Endometrial microvascular endothelial cells (primary cell): ENCODE results near the gene MVP. TPM values are rescaled to one million over a fixed set of nuclear protein-coding genes. Genes with fewer than 3 reads are reported as not detected.

Source experiments
- in situ Hi-C: cut with HindIII; loops from 2 replicates; pipeline ENCODE4 v1.10.0; 2017; ENCODE audit warnings: low sequenced_read_pairs, low pct_unique_long_range_greater_than_20kb; ENCODE audit errors: inconsistent ontology term
- total RNA-seq: library from RNA; depleted of rRNA; stranded (reverse); fragments of >200 nt; gene quantifications from one replicate; pipeline ENCODE4 v1.2.3, GENCODE V29; 2015; ENCODE audit errors: inconsistent ontology term

Gene MVP
- total RNA-seq, 1 donor from 2014 or later, result 416 TPM

DNA sequence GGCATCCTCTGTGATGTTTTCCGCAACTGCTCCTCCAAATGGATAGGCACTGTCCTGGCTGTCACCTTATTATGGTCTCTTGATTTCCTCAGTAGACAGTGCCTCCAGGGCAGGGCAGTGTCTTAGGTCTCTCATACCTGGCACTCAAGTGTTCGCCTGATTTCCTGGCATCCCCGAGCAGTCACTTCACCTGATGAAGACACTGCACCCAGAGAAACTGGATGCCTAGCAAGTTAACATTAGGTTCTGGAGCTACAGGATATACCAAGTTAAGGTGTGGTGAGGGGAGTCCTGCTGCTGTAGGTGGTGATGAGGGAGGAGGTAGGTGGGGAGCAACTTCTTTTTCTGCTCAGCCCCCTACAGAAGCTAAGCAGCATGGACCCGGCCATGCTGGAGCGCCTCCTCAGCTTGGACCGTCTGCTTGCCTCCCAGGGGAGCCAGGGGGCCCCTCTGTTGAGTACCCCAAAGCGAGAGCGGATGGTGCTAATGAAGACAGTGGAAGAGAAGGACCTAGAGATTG, 17.8 kb upstream of the MVP start:
- in situ Hi-C loops, result loop anchor here (10.0 kb wide), 1 partner anchor 62 kb away; the partner anchor contains the start of gene CDIPT

DNA sequence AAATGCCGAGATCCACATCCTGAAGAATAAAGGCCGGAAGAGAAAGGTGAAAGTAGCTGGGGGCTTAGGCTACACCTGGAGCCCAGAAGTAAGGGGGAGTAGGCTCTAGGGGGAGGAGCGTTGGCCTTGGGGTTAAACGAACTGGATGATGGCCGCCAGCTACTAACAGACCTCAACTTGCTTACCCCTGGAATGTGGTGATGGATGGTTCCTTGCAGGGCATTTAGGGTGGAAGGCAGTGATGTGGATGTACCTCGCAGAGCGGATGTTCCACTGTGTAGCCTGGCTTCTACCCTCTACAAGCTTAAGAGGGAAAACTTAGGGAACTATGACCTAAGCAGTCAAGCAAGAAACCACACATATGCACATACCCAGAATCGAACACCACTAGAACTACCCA, 16.2 kb upstream of the MVP start:
- in situ Hi-C loops, result loop anchor here (10.0 kb wide), 1 partner anchor 61 kb away; the partner anchor contains the start of gene CDIPT

DNA sequence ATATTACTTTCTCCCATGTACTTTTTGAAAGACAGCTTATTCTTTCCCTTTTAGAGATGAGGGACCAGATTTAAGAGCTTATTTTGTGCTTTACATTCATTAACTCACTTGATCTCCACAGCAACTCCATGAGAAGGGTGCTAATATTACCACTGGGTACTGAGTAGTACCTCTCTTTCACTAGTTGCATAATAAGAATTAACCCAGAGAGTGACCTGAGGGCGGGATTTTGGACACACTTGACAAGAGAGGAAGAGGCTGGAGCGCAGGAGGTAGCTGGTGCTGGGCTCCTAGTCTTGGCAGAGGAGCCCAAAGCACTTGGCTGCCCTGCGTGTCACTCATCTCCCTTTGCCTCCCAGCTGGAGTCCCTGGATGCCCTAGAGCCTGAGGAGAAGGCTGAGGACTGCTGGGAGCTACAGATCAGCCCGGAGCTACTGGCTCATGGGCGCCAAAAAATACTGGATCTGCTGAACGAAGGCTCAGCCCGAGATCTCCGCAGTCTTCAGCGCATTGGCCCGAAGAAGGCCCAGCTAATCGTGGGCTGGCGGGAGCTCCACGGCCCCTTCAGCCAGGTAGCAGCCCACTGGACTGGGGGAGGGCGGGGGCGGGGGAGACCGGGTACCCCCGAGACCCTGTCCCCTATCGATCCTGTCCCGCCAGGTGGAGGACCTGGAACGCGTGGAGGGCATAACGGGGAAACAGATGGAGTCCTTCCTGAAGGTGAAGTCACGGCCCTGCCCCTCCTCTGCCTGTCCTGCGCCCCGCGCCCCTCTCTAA, 15.6 kb upstream of the MVP start:
- in situ Hi-C loops, result loop anchor here (10.0 kb wide), 1 partner anchor 60 kb away; the partner anchor contains the start of gene CDIPT

DNA sequence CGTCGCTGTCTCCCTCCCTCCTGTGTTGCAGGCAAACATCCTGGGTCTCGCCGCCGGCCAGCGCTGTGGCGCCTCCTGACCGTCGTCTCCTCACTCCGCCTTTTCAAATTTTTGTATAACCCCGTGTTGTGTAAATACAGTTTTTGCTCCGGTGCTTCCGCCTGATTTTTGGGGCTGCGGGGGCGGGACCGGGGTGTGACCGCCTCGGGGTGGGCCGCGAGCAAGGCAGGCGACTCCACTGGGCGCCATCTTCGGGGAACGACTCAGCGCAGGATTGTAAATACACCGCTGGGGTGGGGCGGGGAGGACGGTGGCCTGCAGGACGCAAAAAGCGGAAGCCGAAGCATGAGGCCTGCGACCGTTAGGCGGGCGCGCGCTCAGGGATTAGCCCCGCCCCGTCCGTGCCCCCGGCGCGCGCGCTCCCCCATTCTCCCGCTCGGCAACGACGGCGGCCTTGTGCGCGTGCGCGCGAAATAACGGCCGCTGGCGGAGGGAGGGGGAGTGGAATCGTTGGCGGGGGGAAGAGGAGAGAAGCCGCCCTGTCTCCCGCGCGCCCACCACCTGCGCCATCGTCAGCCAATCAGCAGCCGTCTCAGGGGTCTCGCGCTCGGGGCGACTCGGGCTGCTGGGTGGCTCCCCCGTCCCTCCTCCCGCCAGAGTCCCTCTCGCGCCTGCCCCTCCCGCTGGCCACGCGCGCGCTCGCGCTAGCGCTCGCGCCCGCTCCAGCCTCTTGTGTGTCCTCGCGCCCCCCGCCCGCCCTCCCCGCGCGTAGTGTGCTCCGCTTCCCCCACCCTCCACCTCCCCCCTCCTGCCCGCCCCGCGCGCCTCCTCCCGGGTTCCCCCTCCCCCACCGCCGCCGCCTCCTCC, 14.8 kb upstream of the MVP start:
- in situ Hi-C loops, result loop anchor here (10.0 kb wide), 1 partner anchor 59 kb away; the partner anchor contains the start of gene CDIPT

DNA sequence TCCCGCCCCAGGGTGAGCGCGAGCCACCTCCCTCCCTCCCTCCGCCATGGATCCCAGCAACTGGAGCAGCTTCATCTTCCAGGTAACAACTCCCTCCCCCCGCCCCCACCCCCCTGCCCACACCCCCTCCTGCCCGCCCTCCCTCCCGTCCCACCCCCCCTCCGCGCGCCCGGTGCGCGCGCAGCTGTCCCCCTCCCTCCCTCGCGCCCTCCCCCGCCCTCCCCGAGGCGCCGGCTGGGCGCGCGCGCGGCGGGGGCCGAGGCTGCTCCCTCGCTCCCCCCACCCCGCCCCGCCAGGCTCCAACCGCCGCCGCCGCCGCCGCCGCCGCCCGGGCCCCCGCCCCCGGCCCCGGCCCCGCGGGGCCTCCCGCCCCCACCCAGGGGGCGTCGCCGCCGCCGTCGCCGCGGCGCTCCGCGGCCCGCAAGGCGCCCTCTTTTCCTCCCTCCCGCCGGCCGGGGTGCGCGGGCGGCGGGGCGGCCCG, 14.1 kb upstream of the MVP start, which contains the start of gene MAZ:
TSS of gene MAZ (plus strand) at position 431 of the 481 bp plus-strand sequence. CDS start 173 bp downstream, outside the sequence.
- in situ Hi-C loops, result loop anchor here (10.0 kb wide), 1 partner anchor 59 kb away; the partner anchor contains the start of gene CDIPT

DNA sequence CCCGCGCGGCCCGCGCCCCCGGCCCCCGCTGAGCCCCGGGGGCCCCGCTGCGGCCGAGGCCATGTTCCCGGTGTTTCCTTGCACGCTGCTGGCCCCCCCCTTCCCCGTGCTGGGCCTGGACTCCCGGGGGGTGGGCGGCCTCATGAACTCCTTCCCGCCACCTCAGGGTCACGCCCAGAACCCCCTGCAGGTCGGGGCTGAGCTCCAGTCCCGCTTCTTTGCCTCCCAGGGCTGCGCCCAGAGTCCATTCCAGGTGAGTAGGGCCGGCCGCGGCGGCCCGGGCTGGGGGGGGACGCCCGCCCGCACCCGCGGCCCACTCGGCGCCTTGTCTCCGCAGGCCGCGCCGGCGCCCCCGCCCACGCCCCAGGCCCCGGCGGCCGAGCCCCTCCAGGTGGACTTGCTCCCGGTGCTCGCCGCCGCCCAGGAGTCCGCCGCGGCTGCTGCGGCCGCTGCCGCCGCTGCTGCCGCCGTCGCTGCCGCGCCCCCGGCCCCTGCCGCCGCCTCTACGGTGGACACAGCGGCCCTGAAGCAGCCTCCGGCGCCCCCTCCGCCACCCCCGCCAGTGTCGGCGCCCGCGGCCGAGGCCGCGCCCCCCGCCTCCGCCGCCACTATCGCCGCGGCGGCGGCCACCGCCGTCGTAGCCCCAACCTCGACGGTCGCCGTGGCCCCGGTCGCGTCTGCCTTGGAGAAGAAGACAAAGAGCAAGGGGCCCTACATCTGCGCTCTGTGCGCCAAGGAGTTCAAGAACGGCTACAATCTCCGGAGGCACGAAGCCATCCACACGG, 13.4 kb upstream of the MVP start:
- in situ Hi-C loops, result loop anchor here (10.0 kb wide), 1 partner anchor 58 kb away; the partner anchor contains the start of gene CDIPT

DNA sequence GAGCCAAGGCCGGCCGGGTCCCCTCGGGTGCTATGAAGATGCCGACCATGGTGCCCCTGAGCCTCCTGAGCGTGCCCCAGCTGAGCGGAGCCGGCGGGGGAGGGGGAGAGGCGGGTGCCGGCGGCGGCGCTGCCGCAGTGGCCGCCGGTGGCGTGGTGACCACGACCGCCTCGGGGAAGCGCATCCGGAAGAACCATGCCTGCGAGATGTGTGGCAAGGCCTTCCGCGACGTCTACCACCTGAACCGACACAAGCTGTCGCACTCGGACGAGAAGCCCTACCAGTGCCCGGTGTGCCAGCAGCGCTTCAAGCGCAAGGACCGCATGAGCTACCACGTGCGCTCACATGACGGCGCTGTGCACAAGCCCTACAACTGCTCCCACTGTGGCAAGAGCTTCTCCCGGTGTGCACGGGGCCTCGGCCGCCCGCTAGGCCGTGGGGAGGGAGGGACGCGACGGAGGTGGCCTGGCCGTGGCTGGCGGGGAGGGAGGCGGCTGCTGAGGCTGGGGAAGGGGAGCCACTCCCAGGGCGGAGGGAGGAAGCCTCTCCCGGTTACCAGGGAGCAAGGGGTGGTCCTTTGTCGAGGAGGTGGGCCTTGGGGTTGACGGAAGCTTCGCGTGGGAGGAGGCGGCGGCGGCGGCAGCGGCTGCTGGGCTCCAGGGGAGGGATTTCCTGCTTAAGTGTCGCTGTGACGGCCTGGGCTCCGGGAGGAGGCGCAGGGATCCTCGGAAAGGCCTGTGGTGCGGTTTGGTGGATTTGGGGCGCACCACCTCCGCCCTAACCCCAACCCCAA, 12.6 kb upstream of the MVP start:
- in situ Hi-C loops, result loop anchor here (10.0 kb wide), 1 partner anchor 57 kb away; the partner anchor contains the start of gene CDIPT

DNA sequence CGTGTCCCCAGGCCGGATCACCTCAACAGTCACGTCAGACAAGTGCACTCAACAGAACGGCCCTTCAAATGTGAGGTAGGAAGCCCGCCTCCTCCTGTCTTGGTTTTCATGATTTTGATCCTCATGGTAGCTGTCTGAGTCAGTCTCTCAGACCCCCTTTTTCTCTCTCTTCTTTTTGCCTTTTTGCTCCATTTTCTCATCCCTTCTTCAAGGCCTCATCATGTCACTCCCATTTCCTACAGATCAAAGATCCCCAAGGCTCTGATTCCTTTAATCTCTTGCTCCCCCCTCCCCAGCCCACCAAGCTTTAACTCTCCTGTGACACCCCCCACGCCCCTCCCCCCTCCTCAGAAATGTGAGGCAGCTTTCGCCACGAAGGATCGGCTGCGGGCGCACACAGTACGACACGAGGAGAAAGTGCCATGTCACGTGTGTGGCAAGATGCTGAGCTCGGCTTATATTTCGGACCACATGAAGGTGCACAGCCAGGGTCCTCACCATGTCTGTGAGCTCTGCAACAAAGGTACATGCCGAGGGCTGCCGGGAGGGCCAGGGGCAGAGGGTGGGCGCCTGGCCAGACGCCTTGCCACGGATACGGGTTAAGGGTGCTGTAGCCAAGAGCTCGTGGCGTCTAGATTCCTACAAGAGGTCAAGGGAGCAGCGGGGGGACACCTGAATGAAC, 11.9 kb upstream of the MVP start:
- in situ Hi-C loops, result loop anchor here (10.0 kb wide), 1 partner anchor 56 kb away; the partner anchor contains the start of gene CDIPT

DNA sequence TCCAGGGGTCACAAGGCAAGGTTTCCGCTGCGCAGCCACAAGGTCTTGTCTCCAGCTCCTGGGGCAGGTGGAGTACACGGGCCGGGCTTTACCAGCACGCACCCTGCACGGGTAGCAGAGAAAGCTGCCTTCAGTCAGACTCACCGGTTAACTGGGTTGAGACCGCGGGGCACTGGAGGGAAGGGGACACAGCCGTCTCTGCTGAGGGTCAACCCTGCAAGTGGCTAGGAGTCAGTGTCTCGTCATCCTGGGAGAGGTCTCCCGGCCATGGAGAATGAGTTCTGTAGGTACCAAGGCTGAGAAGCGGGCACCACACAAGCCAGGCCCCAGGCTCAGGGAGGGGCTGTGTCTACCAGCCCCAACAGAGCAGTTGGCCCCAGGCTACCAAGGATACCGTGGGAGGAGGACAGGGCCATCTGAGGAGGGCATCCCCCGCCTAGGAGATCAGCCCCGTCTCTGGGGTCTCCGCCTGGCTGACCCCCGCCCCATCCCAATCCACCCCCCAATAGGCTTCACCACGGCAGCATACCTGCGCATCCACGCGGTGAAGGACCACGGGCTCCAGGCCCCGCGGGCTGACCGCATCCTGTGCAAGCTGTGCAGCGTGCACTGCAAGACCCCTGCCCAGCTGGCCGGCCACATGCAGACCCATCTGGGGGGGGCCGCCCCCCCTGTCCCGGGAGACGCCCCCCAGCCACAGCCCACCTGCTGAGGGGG, 11.1 kb upstream of the MVP start:
- in situ Hi-C loops, result loop anchor here (10.0 kb wide), 1 partner anchor 56 kb away; the partner anchor contains the start of gene CDIPT

DNA sequence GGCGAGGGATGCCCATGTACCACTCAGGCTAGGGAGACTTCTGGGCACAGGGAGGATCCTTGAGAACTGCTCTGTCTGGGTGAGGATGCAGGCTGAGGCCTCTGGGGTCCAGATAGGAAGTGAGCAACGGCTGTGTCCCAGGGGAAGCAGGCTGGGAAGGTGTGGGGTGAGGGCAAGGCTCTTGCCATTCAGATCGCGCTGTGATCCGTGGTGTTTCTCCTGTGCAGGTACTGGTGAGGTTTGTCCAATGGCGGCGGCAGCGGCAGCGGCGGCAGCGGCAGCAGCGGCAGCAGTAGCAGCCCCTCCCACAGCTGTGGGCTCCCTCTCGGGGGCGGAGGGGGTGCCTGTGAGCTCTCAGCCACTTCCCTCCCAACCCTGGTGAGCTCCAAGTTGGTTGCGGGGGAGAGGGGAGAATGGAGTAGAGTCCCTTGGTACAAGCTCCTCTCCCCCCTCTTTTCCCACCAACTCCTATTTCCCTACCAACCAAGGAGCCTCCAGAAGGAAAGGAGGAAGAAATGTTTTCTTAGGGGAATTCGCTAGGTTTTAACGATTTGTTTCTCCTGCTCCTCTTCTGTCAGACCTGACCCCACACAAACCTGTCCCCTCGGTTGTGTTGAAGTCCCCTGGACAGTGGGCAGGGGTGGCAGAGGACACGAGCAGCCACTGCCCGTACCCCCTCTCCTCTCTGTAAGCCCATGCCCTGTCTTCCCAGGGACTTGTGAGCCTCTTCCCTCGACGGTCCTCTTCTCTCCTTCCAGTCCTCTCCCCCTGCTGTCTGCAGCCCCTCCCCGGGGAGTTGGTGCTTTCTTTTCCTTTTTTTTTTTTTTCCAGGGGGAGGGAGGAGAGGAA, 10.2 kb upstream of the MVP start:
- in situ Hi-C loops, result loop anchor here (10.0 kb wide), 1 partner anchor 55 kb away; the partner anchor contains the start of gene CDIPT

DNA sequence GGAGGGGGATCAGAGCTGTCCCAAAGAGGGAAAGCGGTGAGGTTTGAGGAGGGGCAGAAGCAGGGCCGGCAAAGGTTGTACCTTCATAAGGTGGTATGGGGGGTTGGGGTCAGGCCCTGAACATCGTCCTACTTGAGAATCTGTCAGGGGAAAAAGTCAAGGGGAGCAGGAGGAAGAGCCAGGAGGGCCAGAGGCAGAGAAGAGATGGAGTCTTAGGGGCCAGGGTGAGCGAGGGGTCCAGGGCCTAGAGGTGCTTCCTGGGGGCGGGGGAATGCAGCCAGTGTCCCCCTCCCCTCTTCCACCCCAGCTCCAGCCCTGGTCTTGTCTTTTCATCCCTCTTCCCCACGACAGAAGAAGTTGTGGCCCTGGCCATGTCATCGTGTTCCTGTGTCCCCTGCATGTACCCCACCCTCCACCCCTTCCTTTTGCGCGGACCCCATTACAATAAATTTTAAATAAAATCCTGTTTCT, 9.5 kb upstream of the MVP start:
- in situ Hi-C loops, result no loop called here

DNA sequence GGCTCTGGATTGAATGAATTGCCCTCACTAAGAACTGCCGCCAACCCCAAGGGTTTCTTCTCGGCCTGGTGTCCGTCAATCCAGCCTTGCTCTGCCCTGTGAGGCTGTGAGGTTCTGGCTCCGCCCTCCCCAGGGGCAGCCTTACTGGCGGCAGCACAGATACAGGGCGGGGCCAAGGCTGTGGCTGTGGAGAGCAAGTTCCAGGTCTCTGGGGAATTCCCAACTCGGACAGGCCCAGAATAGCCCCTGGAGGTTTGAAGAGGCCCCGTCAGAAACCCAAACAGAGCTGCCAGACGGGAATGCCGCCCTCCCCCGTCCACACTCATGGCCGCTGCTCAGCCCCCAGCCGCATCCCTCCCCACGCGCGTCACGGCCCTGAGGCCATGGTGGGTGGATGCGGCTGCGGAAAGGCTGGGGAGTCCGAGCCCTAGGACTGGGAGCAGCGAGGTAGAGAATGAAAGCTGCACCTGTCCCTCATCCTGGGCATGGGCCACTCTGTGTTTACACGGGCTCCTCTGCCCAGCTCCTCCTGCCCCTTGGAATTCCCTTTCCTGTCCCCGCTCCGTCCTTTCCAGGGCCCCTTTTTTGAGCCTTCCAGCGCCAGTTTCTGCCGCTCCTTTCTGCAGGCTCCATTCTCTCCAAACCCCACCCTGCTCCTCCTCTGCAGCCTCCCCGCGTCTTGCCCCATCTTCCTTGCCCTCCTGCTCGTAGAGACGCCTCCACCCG, 8.9 kb upstream of the MVP start:
- in situ Hi-C loops, result no loop called here

DNA sequence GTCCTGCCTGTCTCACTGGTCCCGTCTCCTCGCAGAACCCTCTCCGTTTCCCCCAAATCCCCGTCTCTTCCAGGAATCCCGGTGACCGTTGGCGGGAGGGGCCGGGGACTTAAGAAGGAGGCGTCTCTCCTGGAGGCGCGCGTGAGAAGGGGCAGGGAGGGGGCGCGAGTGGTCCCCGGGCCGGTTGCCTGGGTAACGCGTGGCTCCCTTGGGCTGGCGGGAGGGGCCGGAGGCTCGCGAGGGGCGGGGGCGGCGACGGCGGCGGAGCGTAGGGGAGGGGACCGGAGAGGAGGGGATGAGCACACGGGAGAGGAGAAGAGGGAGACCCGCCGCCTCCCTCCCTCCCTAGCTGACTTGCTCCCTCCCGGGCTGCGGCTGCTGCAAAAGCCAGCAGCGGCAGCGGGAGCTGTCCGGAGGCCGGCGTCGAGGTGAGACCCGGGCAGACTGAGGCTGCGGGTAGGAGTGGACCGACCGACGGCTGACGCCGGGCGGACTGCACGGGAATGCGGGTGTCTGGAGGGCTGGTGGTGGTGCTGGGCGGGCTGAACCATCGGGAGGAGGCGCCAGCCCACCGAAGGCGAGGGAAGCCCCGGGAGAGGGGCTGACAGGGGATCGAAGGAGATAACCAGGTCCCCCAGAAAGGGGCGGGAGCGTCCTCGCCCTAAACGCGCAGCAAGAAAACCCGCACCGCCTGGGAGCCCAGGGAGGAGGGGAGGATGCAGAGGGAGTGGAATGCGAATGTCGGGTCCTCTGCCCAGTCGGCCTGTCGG, 8.2 kb upstream of the MVP start, which contains the start of gene PRRT2:
TSS of gene PRRT2 (plus strand) at position 298 of the 770 bp plus-strand sequence. CDS start 862 bp downstream, outside the sequence.
- in situ Hi-C loops, result no loop called here
